ENCODE results near the gene SLC44A5.
"Not testable (repeated sequence)": the region's sequence is repeated elsewhere in the genome, so short reads cannot be mapped to it uniquely, and the experiment has no call there.

SLC44A5 gene

GRCh38 chr1:75444220-75444619, 166.7 kb downstream of the SLC44A5 start:
- no peak for DNase-seq

DNA sequence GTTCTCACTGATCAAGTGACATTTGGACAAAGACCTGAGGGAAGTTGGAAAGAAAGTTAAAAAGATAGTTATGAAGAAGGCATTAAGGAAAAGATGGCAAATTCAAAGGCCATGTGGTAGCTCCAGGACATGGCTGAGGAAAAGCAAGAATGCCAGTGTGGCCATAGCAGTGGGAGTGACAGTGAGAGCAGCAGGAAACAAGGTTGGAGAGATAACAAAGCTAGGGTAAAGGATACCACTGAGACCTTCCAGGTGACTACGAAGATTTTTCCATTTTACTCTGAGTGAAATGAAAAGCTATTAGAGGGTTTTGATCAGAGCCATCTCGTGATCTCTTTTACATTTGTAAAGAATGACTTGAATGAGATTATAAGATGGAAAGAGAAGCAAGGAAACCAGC, 170.6 kb downstream of the SLC44A5 start:
- DNase-seq, result no peak

DNA sequence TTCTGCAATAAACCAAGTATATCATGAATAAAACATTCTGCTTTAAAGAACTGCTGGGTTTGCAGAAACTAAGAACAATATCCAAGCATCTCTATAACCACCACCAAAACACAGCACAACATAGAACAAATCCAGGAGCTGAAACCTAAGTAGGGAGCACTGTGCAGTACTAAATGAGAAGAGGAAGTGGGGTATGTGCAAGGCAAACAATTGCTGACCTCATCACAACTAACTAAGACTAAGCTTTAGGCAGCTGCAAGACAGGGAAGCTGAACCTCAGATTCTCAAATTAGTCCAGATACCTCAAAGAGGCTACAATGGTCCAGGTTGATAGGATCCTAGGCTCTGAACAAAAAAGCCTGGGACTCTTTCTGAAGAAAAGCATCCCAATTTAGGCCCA, 172.6 kb downstream of the SLC44A5 start:
- DNase-seq, result no peak

GRCh38 chr1:75431843-75432242, 179.1 kb downstream of the SLC44A5 start:
- DNase-seq, result no peak

DNA sequence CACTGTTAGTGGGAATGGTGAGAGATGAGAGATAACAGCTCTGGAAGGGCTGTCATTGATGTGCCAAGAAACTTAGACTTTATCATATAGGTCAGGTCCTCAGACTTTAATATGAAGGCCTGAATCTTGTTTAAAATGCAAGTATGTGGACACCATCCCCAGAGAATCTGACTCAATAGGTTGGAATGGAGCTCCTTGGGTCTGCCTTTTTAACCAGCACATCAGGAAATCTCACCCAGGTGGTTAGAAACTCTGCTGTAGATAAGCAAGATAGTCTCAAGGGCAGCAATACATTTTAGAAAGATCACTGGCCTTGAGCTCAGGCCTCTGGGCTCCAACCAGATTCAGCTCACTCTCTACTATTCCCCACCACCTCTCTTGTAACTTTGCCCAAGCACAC, 180.4 kb downstream of the SLC44A5 start:
- DNase-seq, result no peak

DNA sequence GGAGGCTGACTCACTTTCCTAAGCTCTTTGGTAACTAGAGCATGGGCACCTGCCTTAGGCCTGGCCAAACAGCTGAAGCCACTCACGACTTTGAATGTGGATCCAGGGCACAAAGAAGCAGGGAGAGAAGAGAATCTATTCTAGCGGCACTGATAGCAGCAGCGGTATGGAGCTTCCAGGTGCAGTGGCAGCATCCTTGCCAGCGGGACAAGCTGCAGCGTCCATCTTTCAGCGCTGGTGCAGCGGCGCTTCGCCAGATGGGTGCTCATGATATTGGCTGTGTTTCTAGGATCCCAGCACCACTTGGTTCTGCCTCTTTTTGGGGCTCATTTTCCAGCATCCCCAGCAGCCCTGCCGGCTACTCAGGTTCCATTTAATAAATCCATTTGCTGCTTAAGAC, 184.2 kb downstream of the SLC44A5 start:
- no peak for DNase-seq

- no peak for DNase-seq
These were observed 185.8 kb downstream of the SLC44A5 start for GRCh38 chr1:75425001-75425650.

DNA sequence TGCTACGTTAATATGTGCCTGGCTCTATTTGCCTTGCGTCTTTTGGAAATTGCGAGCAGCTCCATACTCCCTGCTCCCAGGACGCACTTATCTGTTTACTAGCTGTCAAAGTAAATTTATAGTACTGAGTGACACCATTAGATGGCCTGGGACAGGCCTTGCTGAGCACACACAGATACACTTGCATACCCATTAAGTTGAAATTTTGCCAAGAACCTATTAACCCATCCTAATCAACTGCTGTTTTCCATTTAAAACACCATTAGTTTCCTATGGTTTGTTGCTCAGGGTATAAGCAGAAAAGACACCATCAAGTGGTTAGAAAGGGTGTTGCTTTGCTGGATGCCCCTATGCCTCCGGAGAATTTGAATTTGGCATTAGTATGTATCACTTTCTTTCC, 187.3 kb downstream of the SLC44A5 start:
- no peak for DNase-seq

- no peak for DNase-seq
These were observed 187.8 kb downstream of the SLC44A5 start for GRCh38 chr1:75423136-75423535.

GRCh38 chr1:75421371-75421770, 189.5 kb downstream of the SLC44A5 start:
- DNase-seq, result no peak

GRCh38 chr1:75415187-75415586, 195.7 kb downstream of the SLC44A5 start:
- no peak for DNase-seq

DNA sequence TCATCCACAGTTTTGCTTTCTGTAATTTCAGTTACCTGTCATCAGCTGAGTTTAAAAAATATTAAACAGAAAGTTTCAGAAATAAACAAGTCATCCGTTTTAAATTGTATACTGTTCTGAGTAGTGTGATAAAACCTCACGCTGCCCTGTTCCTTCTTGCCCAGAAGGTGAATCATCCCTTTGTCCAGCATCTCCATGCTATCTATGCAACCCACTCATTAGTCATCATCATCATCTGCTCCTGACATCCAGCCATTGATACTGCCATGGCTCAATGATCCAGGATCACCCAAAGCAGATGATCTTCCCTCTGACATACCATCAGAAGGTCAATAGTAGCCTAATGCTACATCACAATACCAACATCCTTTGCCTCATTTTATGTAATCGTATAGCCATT, 198.3 kb downstream of the SLC44A5 start:
- DNase-seq, result no peak

GRCh38 chr1:75404681-75405080, 206.2 kb downstream of the SLC44A5 start:
- DNase-seq, result not testable (repeated sequence)

DNA sequence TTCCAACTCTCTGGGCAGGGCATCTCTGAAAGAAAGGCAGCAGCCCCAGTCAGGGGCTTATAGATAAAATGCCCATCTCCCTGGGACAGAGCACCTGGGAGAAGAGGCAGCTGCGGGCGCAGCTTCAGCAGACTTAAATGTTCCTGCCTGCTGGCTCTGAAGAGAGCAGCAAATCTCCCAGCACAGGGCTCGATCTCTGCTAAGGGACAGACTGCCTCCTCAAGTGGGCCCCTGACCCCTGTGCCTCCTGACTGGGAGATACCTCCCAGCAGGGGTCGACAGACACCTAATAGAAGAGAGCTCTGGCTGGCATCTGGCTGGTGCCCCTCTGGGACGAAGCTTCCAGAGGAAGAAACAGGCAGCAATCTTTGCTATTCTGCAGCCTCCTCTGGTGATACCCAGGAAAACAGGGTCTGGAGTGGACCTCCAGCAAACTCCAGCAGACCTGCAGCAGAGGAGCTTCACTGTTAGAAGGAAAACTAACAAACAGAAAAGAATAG, 207.7 kb downstream of the SLC44A5 start:
- DNase-seq, result not testable (repeated sequence)

DNA sequence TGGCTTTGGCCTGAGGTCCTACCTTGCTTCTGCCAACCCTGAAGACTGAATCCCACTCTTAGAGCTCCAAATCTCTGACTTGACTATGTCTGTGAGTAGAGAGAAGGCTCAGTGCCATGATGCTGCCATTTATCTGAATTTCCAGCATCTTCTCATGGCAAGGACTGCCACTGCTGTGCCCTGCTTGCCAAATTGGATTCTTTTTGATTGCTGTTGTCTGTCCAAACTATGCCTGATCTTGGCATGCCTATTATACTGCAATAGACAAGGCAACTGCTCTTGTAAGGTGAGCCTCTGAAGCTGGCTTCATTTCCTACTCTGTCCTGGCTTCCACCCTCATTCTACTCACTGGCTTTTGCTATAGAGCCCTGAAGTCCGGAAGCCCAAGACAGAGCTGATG, 210.2 kb downstream of the SLC44A5 start:
- no peak for DNase-seq

- DNase-seq, result no peak
These were observed 214.2 kb downstream of the SLC44A5 start for GRCh38 chr1:75396745-75397144.

GRCh38 chr1:75396260-75396659, 214.7 kb downstream of the SLC44A5 start:
- no peak for DNase-seq

GRCh38 chr1:75394386-75395139, 216.4 kb downstream of the SLC44A5 start:
- DNase-seq, result no peak

GRCh38 chr1:75392278-75392677, 218.6 kb downstream of the SLC44A5 start:
- no peak for DNase-seq

DNA sequence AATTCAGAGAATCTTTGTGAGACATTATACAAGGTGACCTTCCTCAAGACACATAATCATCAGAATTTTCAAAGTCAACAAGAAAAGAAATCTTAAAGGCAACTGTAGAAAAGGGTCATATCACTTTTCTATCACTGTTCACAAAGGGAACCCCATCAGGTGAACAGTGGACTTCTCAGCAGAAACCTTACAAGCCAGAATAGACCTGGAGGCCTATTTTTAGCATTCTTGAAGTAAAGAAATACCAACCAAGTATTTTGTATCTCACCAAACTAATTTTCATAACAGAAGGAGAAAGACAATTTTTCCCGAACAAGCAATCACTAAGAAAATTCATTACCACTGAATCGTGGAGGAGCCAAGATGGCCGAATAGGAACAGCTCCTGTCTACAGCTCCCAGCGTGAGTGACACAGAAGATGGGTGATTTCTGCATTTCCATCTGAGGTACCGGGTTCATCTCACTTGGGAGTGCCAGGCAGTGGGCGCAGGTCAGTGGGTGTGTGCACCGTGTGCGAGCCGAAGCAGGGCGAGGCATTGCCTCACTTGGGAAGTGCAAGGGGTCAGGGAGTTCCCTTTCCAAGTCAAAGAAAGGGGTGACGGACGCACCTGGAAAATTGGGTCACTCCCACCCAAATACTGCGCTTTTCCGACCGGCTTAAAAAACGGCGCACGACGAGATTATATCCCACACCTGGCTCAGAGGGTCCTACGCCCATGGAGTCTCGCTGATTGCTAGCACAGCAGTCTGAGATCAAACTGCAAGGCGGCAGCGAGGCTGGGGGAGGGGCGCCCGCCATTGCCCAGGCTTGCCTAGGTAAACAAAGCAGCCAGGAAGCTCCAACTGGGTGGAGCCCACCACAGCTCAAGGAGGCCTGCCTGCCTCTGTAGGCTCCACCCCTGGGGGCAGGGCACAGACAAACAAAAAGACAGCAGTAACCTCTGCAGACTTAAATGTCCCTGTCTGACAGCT, 235.2 kb downstream of the SLC44A5 start:
- not testable (repeated sequence) for DNase-seq

DNA sequence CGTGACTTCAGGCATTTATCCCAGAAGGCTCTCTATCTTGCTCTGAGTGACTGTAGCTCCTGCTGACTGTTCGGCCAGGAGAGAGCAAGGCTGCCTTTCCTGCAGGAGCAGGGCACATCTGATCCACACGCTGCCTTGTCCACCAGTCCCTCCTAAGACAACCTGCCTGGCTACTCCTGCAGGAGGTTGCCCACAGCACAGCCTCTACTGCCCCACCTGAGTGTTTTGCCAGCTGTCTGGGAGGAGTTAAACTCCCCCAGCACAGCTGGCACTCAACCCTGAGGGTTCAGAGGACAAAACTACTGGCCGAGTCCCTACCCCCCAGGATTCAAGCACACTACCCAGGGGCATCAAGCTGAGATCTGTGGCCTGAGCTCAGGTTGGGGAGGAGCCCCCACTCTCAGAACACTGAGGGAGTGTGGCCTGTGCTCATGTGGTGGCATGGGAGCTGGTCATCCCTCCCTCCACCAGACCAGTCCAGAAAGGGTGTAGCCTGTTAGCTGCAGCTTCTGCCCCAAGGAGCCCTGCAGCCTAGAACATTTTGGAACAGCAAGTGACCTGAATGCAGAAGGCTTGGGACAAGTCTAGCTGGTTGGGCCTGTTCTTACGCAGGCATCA, 237.3 kb downstream of the SLC44A5 start:
- no peak for DNase-seq

DNA sequence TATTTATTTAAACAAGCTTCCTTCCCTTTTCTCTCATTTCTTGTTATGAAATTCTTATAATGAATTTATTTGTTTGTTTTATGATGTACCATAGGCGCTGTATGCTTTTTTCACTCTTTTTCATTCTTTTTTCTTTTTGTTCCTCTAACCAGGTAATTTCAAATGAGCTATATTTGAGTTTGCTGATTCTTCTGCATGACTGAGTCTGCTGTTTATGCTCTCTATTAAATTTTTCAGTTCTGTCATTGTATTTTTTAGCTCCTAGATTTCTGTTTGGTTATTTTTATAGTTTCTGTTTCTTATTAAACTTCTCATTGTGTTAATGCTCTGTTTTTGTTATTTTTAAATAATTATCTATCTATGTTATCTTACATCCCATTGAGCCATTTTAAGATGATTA, 244.3 kb downstream of the SLC44A5 start:
- no peak for DNase-seq

GRCh38 chr1:75361260-75361659, 249.7 kb downstream of the SLC44A5 start:
- no peak for DNase-seq

All from CD4-positive, alpha-beta T cell treated with Interleukin-21 for 1 hour (primary cell).